Frontal cortex (tissue), 4 donors: ENCODE measurements around the gene RAB27B. TPM values are rescaled to one million over a fixed set of nuclear protein-coding genes. Genes with fewer than 3 reads are reported as not detected.
"Not testable (repeated sequence)": the region's sequence is repeated elsewhere in the genome, so short reads cannot be mapped to it uniquely, and the experiment has no call there.

ENCODE experiments used
- DNase-seq, 2 donors: peaks; one replicate each; pipeline ENCODE4 v3.0.0; 2012; ENCODE audit warnings: low spot score in 2 of 2
- FAIRE-seq: peaks from 2 replicates; lab custom pipeline; 2012; peaks lifted over from hg19 to GRCh38; lab: Jason Lieb, UNC
- total RNA-seq: library from RNA; depleted of rRNA; stranded (reverse); fragments of >200 nt; gene quantifications from one replicate; pipeline ENCODE4 v1.2.3, GENCODE V29; 2014
- donor health status: control.
- donor health status: control.
- donor health status: control.

The RAB27B gene, protein sequence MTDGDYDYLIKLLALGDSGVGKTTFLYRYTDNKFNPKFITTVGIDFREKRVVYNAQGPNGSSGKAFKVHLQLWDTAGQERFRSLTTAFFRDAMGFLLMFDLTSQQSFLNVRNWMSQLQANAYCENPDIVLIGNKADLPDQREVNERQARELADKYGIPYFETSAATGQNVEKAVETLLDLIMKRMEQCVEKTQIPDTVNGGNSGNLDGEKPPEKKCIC
- 33.0 TPM for total RNA-seq

DNA sequence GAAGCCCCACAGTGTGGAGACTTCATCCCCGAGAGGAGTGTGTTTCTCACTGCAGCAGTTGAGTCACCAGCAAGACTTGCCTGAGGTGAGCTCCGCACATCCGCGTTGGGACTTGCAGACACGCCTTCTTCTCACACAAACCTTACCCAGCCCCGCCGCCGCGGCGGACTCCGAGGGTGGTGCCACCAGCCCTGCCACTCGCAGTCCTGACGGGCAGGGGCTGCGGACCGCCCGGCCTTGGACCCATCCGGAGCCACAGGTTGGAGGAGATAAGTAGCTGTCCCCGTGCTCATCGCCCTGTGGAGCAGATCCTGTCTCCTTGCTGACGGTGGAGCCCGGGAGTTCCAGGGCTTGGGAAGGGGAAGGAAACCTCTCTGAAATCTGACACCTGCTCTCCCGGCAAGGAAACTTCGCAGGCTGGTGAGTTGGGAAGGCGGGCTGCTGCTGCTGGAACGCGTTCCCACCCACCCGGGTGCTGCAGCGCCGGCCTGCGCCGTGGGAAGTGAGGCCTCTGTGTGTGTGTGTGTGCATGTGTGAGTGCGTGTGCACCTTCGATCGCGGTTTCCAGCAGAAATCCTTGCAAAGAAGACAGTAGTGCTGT lies at the start of gene RAB27B:
RAB27B (plus strand) TSS at position 197 of the 601 bp plus-strand sequence. CDS start 49,109 bp downstream, outside the sequence.
- FAIRE-seq, result no peak

DNA sequence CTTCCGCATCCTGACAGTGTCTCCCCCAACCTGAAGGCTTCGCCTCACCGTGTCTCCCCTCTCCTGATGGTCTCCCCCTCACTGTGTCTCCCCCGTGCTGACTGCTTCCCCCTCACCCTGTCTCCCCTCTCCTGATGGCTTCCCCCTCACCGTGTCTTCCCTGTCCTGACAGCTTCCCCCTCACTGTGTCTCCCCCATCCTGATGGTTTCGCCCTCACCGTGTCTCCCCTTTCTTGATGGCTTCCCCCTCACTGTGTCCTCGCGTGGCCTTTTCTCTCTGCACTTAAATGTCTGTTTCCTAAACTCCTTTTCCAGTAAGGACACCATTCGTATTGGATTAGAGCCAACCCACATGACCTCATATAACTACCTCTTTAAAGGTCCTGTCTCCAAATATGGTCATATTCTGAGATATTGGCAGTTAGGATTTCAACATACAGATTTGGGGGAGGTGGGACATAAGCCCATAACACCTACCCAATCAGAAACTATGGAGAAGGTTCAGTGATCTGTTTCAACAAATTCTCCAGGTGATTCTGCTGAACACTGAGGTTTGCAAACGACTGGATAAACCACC lies 47.9 kb upstream of the RAB27B start:
- no peak for DNase-seq
- FAIRE-seq, result no peak

More for the DNA sequence above, at the start of gene RAB27B:
- DNase-seq, result peak in 1 of 2 donors; percentile 28

DNA sequence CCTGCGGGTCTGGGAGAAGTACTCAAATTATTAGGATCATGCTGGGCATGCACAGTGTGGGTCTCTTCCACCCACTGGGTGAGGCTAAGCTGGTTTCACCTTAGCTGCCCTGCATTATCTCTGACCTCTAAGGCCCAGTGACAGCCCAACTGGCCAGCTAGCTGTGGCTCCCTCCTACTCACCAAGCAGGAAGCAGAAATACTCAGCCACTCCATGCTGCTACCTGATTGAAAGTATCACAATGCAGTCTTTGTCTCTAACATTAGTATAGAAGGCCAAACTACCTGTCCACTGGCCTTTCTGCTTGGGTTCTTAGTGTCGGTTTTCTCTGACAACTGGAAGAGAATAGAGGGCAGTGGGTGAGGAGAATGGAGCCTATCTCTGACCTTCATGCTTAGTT lies 47.3 kb upstream of the RAB27B start:
- DNase-seq (no peak), FAIRE-seq (no peak)

DNA sequence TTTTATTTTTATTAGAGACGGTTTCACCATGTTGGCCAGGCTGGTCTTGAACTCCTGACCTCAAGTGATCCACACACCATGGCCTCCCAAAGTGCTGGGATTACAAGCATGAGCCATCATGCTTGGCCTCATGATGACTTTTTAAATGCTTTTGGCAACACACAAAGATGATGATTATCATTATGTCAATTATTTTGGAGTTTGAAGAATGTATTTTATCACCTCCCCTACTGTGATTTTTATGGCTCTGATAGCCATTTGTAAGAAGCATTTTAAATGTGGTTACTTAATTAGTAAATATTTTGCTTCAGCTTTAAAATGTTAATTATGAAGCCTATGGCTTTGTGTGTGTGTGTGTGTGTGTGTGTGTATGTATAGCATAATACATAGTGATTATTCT lies 45.1 kb upstream of the RAB27B start:
- FAIRE-seq (no peak), DNase-seq (no peak)

DNA sequence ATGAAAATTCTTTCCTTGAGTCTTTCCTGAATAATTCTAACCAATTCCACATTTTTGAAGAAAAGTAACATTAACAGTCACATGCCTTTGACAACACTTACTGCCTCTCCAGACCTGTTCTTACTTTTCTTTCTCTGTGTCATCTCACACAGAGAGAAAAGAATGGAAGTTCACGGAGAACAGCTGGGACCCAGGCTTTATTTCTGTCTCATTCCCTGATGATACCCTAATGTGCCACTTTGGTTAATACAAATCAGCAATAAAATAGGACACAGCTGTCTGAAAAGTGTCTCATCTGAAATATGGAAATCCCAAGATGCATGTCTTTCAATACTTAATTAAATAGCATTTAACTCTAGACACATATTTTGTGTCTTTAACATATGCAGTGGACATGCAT lies 42.1 kb upstream of the RAB27B start:
- FAIRE-seq, result no peak
- DNase-seq, result no peak

DNA sequence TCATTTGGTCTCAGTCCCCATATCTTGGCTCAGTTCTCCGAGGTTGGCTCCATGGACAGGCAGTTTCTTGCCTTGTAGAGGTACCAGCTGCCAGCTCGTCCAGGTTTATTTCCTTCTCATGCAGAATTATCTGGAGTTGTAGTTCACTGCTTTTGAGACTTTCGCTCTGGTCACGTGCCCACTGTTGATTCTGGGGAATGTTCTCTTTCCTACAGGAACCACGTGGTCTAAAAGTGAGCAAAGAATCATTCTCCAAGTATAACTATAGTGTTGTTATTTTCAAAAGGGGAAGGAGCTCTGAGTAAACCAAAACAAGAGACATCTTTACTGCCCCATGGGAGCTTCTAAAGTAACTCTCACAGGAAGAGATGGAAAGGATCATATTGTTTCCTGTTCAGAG lies 41.2 kb upstream of the RAB27B start:
- no peak for FAIRE-seq
- DNase-seq, result no peak

DNA sequence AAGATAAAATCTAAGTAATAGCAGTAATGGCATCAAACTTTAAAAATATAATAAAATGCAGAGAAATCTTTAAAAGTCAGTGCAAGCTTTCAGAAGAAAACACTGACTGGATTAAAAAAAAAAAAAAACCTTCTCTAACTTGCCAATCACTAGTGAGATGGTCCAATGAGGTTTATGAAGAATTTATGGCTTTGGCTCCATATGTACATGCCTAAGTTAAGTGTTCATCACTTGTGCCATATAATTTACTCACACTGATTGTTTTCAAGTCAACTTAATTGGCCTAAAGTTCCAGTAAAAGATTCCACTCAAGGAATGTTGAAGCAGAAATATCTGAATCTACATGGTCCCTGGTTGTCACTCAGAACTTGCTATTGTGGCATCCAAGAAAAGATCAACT lies 40.7 kb upstream of the RAB27B start:
- no peak for FAIRE-seq

DNA sequence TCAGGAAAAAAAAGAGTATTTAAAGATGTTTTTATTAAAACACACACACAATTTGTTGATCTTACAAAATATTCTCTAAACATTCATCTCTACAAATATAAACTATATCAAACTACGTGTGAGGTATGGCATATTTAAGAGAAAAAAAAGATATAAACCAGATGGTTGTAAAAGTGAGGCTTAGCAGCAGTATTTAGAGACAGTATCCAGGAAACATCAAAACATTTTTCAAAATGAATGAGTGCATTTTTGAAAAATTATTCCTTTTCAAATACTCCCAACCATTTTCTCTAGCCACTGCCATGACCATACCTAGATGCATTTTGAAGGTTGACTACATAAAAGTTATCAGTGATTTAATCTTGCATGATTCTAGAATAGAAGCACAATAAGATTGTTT lies 38.2 kb upstream of the RAB27B start:
- DNase-seq, result no peak
- FAIRE-seq, result no peak

More for the DNA sequence above, 40.7 kb upstream of the RAB27B start:
- no peak for DNase-seq

DNA sequence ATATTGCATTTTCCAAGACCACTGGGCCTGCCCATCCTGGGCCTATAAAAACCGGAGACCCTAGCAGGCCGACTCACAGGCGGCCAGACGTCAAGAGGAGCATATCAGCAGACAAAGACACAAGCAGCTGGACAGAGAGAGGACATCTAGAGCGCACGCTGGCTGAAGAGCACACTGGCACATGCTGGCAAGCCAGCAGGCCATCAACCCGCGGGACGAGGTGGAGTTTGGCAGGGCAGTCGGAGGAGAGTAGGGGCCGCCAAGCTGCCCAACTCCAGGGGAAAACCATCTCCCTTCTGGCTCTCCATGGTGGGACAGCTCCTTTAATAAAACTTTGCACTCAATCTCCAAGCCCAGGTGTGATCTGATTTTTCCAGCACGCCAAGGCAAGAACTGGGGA lies 36.6 kb upstream of the RAB27B start:
- FAIRE-seq (no peak), DNase-seq (no peak)

DNA sequence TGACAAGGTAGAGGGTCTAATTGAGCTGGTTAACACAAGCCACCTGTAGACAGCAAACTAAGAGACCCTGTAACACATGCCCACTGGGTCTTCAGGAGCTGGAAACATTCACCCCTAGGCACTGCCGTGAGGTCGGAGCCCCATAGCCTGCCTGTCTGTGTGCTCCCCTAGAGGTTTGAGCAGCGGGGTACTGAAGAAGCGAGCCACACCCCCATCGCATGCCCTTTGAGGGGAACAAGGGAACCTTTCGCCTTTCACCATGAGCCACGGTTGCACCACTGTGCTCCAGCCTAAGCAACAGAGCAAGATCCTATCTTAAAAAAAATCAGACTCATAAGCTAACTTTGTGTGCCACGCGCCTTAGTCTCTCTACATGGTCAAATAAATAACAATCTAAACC lies 36.2 kb upstream of the RAB27B start:
- DNase-seq (no peak), FAIRE-seq (no peak)

DNA sequence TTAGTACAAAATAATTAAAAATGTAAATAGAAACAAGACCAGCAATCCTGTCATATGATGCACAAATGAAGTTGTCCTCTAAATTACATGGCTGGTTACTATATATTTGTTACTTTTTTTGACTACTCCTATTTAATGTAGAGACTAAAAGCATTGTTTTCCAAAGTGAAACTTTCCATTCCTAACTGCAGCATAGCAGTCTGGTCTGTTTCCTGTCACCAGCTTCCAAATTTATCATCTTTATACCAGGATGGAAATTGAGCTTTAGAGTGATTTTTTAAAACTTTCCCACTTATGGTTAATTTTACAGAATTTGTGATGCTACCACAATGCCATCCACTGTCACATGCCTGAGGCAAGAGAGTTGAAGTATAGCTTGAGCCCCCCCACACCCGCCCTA lies 33.5 kb upstream of the RAB27B start:
- no peak for FAIRE-seq
- DNase-seq, result no peak

DNA sequence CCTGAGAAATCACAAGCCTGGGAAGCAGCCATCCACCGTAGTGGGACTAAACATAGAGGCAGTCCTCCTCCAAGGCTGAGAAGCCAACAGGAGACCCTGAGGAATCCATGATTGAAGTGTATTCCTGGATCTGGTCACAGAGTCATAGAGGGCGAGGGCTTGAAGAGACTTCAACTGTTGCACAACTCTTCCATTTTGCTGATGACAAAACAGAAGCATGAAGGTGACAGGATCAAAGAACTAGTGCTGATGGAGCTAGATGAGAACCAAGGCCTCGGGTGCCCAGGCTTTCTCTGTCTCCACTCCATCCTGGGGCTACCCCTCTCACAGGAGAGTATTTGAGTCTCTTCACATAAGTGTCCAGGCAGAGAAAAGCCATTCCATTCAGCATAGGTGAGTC lies 30.1 kb upstream of the RAB27B start:
- no peak for DNase-seq
- no peak for FAIRE-seq

DNA sequence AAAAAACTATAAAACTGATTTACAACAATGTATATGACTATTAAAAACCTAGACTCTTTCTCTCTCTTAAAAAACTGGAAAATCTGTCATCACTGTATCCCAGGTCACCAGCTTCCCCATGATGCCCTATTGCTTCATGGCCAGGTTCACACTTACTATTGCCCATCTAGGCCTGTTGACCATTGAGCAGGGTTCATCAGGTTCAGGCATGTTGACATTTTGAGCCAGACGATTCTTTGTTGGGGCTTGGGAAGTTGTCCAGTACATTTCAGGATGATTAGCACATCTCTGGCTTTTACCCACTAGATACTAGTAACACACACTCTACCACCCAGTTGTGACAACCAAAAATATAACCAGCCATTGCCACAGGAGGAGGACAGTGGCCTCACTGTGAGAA lies 26.9 kb upstream of the RAB27B start:
- no peak for DNase-seq
- FAIRE-seq, result no peak

DNA sequence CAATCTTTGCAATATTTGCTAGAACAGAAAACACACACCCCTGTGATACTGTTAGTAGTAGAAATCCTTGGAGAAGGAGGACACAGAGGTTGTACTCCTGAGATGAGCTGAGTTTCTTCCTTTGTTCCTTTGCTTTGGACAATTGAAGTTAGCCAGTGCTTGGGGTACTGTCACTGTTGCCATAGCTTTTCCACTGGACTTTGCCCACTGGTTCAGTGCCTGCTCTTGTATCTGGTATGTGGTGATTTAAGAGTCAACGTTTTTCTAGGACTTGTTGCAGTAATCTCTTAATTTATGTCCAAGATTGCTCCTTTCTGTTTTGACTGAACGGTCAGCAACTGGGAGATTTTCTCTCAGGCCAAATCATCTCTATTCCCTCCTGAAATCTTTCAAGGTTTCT lies 26.1 kb upstream of the RAB27B start:
- DNase-seq (no peak), FAIRE-seq (no peak)

DNA sequence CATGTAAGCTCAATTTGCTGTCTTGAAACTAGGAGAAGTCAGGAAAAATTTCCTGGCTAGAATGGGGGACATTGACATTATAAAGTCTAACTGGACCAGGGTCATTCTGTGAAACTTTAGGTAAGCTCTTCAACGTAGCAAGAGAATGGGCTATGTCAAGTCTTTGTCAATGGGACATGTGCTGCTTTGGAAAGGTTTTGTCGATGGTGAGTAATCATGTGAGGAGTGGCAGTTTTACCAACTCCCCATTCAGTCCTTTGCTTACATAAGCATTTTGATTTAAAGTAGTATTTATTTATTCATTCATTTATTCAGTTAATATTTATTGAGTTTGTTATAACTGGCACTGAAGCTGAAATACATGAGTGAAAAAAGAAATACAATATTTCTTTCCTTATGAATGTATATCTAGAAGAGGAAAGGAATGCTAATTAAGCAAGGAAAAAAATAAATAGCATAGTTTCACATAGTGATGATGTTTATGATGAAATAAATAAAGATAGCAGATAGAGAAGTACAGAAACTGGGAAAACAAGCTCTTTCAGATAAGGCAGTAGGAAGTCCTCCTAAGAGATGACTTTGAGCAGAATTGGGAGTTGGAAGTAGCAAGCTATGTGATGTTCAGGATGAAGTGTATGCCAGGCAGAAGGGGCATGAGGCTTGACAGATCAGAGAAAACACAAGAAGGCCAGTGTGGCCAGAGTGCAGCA lies 25.4 kb upstream of the RAB27B start:
- DNase-seq, result no peak
- FAIRE-seq, result no peak

DNA sequence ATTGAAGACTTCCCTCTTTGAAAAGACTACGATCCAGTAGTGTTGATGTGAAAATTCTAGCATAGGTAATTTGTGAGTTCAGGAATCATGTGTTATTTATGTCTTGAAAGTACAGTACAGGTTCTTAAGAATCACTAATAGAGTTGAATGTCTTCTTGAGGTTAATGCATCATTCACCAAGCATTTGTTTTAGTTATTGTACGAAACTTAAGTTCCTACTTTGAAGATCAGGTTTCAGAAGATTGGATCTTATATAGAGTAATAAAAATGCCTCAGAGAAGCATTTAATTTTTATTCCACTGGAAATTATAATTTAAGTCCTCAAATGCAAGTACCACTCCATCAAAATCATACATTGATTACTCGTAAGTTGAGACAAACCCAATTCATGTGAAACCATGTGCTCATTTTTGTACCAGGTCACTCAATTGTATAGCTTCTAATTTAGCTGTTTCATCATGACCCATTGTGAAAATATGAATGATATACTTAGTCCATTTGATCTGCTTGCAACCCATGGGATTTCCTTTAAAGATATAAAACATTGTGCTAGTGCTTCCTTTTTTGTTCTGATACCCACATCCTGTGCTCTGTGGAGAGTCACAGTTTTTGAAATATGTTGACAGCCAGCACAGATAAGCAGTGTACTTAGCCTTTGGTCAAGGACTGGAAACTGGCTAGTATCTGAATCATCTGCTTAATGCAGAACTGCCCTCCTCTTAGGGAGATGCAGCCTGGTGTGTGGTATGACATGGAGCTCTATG lies 22.5 kb upstream of the RAB27B start:
- FAIRE-seq, result no peak
- no peak for DNase-seq

DNA sequence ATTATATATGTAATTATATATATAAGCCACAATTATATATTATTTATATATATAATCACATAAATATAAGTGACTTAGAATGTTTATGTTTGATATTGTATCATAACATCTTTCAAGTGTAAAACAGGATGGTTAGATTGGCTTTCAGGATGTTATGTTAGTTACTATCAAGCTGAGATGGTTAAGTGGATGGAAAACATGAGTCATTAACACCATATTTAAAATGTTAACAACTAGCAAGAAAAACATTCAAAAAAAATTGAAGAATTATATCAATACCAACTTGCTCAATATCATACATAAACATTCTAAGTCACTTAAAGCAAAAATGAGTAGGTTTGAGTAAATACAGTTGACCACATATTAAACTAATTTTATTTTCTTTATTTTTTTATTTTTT lies 21.8 kb upstream of the RAB27B start:
- DNase-seq (no peak), FAIRE-seq (no peak)

DNA sequence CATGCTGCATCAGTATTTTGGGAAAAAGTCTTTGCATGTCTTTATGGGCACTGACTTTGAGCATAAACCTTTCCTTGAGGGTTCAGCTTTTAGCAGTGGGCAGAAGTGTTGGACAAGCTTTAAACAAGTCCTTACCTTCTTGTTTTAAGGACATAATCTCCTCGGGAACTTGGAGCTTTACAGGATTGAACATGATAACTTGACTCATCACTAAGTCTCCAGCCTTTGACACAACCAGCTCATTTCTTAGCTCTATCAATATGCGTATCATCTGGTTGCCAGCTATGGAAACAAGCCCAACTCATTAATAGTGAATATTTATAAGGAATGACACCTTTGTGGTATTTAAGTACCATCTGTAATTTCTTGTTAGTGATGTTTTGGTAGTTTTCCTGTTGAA lies 21.0 kb upstream of the RAB27B start:
- no peak for FAIRE-seq
- no peak for DNase-seq

DNA sequence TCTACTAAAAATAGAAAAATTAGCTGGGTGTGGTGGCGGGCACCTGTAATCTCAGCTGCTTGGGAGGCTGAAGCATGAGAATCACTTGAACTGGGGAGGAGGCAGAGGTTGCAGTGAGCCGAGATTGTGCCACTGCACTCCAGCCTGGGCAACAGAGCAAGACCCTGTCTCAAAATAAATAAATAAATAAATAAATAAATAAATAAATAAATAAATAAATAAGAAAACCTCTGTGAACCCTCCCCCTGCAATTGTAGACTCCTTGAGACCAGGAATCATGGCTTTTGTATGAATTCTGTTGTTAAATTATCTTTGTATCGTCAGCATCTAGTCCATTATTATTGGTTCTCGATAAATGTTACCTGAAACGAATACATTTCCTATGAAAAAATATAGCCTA lies 17.6 kb upstream of the RAB27B start:
- not testable (repeated sequence) for DNase-seq, FAIRE-seq

DNA sequence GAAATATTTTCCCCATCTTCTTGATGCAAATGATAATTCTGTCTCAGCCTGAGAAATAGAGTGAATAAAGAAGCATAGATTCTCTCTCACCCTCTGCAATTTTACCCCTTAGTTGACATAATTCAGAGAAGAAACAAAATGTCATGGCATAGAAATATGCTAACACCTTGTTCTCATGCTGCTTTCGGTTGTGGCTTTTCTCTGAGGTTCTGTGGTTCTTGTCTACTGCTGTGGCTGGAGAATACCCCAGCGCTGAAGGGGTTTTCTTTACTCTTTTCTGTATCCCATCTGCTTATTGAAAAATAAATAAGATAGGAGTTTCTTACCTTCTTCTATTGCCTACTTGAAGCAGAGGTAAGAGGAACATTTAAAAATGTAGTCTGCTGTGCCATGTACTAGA lies 15.4 kb upstream of the RAB27B start:
- no peak for FAIRE-seq
- no peak for DNase-seq
